ENCODE results near the gene AGAP1. TPM values are rescaled to one million over a fixed set of nuclear protein-coding genes. Genes with fewer than 3 reads are reported as not detected.

AGAP1 gene
- total RNA-seq, 2 donors from 2014 or later: 28.9 to 33.3 TPM

- peak; percentile 50 for DNase-seq (ENCODE audit: low spot score)
- intact Hi-C loops (cut with DNase I): no loop called here
These were observed 652.6 kb downstream of the AGAP1 start for GRCh38 chr2:236146436-236146835.

DNA sequence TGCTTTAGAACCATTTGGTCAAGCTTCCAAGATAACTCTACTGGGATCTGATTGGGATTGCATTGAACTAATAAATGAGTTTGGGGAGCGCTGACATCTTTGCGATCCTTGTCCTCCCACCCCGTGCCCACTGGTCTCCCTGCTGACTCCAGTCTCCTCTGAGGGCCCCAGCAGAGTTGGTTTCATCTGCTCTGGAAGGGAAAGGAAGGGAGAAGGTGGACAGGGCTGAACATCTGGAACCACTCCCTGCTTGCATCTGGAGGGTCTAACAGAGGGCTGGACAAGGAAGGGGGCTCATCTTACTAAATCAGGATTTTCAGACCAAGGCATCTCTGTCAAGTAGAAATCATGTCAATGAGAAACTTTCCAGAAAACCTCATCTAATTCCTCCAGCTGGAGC lies 661.6 kb downstream of the AGAP1 start:
- no peak for DNase-seq (ENCODE audit: low spot score)
- intact Hi-C loops (cut with DNase I): no loop called here

DNA sequence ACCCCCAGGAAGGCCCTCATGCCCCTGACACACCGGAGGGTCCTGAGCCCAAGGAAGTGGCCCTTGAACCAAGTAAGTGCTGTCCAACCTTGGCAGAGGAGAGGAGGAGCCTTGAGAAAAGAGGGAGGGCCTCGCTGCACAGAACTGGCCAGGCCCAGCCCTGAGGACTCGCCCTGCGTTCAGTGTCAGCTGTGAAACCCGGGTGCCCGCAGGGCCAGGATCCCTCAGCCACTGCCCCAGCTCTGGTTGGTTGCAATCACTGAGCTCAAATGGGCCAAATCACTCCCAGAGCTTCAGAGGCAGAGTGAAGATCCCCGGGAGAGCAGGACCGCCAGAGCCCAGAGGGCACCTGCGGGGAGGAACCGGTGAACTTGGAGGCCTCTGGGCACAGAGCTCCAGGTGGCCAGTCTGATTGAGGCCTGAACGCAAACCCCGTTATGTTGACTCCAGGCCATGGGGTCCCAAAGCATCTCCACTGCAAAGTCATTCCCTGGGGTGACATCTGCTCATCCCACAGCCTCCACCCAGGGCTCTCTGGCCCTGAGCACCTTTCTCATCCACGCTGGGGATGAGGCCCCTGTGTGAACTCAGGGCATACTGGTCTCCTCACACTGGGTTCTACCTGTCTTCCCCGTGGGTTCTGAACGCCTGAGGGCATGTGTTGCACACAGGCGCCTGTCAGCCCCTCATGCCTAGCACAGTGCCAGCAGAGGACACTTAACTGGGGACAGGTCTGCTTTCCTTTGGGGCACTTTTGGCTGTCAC lies 662.4 kb downstream of the AGAP1 start:
- no peak for DNase-seq (ENCODE audit: low spot score)
- intact Hi-C loops (cut with DNase I): no loop called here

GRCh38 chr2:236156860-236157194 lies 663.0 kb downstream of the AGAP1 start:
- intact Hi-C loops (cut with DNase I): no loop called here
- no peak for DNase-seq (ENCODE audit: low spot score)

DNA sequence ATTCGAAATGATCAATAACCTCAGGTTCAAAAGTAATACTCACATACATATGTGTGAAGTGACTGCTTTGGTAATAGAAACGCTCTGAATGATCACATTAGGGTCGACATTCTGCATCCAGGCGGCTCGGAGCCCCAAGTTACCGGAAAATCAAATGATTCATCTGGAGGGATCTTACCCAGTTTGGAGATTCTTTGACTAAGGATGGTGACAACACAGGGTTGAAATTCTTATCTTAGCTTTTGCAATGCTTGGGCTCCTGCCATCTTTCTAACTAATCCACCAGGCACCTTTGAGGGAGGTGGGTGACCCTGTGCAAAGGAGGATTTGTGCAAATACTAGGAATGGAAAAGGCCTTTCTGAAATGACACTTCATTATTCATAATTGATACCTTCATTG lies 663.5 kb downstream of the AGAP1 start:
- intact Hi-C loops (cut with DNase I): no loop called here
- DNase-seq (ENCODE audit: low spot score): no peak

GRCh38 chr2:236157815-236158498 lies 664.1 kb downstream of the AGAP1 start:
- intact Hi-C loops (cut with DNase I): no loop called here
- no peak for DNase-seq (ENCODE audit: low spot score)

DNA sequence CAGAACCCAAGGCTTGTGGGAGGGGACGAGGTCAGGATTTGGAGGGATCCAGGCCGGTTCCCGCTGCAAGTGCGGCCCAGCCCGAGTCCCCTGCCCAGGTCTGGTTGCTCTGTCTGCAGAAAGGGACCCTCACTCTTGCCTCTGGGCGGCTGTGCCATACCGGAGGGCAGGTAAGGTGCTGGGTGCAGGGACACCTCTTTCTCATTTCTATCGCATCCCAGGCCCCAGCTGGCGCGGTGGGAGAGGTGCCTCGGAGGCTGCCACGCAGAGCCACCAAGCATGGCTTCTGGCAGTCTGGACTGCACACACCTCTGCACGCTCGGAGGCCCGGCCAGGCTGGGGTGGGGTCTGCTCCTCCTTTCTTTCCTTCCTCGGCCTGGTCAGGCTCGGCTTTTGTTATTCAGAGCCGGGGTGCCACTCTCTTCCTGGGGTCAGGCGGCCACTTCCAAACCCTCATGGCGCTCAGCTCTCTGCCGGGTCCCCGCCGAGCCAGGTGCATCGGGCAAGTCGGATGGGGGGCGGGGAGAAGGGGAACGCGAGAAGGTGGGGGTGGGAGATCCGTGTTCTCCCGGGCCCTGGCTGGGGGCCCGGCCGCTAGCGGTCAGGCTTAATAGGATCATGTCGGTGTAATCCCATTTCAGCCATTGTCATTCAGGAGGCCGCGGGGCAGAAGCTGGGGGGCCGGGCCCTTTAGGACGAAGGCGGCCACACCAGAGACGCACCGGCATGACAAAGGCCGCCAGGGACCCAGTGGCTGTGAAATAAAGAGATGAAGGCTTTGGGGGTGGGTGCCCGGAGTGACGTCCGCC lies 665.3 kb downstream of the AGAP1 start:
- intact Hi-C loops (cut with DNase I): no loop called here
- no peak for DNase-seq (ENCODE audit: low spot score)

- no peak for DNase-seq (ENCODE audit: low spot score)
- intact Hi-C loops (cut with DNase I): no loop called here
These were observed 665.9 kb downstream of the AGAP1 start for GRCh38 chr2:236159778-236160170.

DNA sequence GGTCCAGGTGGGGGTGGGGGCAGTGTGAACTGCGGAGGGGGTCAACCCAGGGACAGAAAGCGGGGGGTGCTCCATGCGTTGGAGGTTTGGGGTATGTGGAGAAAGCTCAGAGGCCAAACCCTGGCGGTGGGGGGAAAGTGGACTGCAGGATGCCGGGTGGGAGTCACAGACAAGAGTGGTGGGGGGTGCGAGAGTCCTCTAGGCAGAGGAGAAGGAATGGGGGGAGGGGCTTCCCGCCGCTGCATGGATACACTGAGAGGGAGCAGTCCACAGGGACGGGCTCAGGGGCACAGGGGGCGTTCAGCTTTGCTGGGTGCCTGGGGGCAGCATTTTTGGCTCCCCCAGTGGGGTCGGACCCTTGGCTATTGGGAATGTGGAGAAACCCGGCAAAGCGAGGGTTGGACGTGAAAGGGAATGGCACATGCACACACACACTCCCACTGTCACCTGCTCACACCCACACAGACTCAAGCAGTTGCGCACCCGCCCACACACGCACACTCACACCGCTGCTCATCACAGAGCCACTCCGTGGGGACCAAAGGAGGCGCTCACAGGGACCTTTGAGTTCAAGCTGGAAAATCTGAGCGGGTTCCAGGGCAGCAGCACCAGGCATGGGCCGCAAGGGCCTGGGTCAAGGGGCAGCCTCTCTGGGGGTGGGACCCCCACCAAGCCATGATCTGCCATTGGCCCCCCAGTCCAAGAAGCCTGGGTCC lies 666.7 kb downstream of the AGAP1 start:
- intact Hi-C loops (cut with DNase I): no loop called here
- DNase-seq (ENCODE audit: low spot score): no peak

- no peak for DNase-seq (ENCODE audit: low spot score)
- intact Hi-C loops (cut with DNase I): no loop called here
These were observed 667.2 kb downstream of the AGAP1 start for GRCh38 chr2:236161082-236161462.

- intact Hi-C loops (cut with DNase I): no loop called here
- no peak for DNase-seq (ENCODE audit: low spot score)
These were observed 667.7 kb downstream of the AGAP1 start for GRCh38 chr2:236161531-236161930.

- no peak for DNase-seq (ENCODE audit: low spot score)
- intact Hi-C loops (cut with DNase I): no loop called here
These were observed 668.4 kb downstream of the AGAP1 start for GRCh38 chr2:236162031-236162845.

GRCh38 chr2:236162882-236163470 lies 669.1 kb downstream of the AGAP1 start:
- no peak for DNase-seq (ENCODE audit: low spot score)
- intact Hi-C loops (cut with DNase I): no loop called here

GRCh38 chr2:236163471-236164200 lies 669.8 kb downstream of the AGAP1 start:
- no peak for DNase-seq (ENCODE audit: low spot score)
- intact Hi-C loops (cut with DNase I): no loop called here

- no peak for DNase-seq (ENCODE audit: low spot score)
These were observed 670.5 kb downstream of the AGAP1 start for GRCh38 chr2:236164201-236164924.

GRCh38 chr2:236164925-236165841 lies 671.3 kb downstream of the AGAP1 start:
- DNase-seq (ENCODE audit: low spot score): no peak
- intact Hi-C loops (cut with DNase I): no loop called here

More at GRCh38 chr2:236164201-236164924, 670.5 kb downstream of the AGAP1 start:
- intact Hi-C loops (cut with DNase I): no loop called here
